OCI-LY3 (cell line): Measurements from ENCODE around the gene SLC25A21.
"Not testable (repeated sequence)": the region's sequence is repeated elsewhere in the genome, so short reads cannot be mapped to it uniquely, and the experiment has no call there.

Source experiments
- H2AFZ ChIP-seq: fragments of 200-600, 300-600 bp; shearing (Covaris generic); 2 replicates; pipeline ENCODE4 v1.6.0; 2014; ENCODE audit warnings: antibody characterized with exemption, low read depth, low read length
- H3K27ac ChIP-seq: fragments of 200-600, 300-600 bp; sonication (generic); 2 replicates; pipeline ENCODE4 v1.5.1; 2014; ENCODE audit warnings: mild to moderate bottlenecking, low read length, moderate library complexity, mixed read lengths
- H3K27me3 ChIP-seq: fragments of 200-600, 300-600 bp; sonication (generic); 2 replicates; pipeline ENCODE4 v1.6.1; 2014; ENCODE audit warnings: low read depth, low read length, mixed read lengths
- H3K36me3 ChIP-seq: fragments of 200-600, 300-600 bp; sonication (generic); replicated peaks from 2 replicates; pipeline ENCODE3; 2014; ENCODE audit warnings: low read depth, low read length, mixed read lengths
- H3K4me1 ChIP-seq: fragments of 300-600, 200-600 bp; sonication (generic); 2 replicates; pipeline ENCODE4 v1.6.1; 2014; ENCODE audit warnings: low read length, mixed read lengths
- H3K4me2 ChIP-seq: fragments of 200-600, 300-600 bp; sonication (generic); 2 replicates; pipeline ENCODE4 v1.6.1; 2014; ENCODE audit warnings: low read length, mixed read lengths
- H3K4me3 ChIP-seq: fragments of 300-600, 200-600 bp; sonication (generic); 2 replicates; pipeline ENCODE4 v1.5.1; 2014; ENCODE audit warnings: antibody characterized with exemption, mild to moderate bottlenecking, low read length, moderate library complexity
- H3K79me2 ChIP-seq: fragments of 300-600, 200-600 bp; shearing (Covaris generic); 2 replicates; pipeline ENCODE4 v1.6.1; 2014; ENCODE audit warnings: mild to moderate bottlenecking, low read length, mixed read lengths
- H3K9ac ChIP-seq: fragments of 300-600, 200-600 bp; shearing (Covaris generic); 2 replicates; pipeline ENCODE4 v1.6.0; 2014; ENCODE audit warnings: mild to moderate bottlenecking, low read length, moderate library complexity
- H3K9me3 ChIP-seq: fragments of 200-600, 300-600 bp; shearing (Covaris generic); 2 replicates; pipeline ENCODE4 v1.6.1; 2014; ENCODE audit warnings: low read length, mixed read lengths; ENCODE audit not compliant: insufficient read depth
- H4K20me1 ChIP-seq: fragments of 200-600, 300-600 bp; sonication (generic); 2 replicates; pipeline ENCODE4 v1.6.1; 2016; ENCODE audit warnings: low read length, mixed read lengths; ENCODE audit not compliant: insufficient read depth
- CTCF ChIP-seq: fragments of 200-600, 300-600 bp; sonication (generic); IDR thresholded peaks from 2 replicates; pipeline ENCODE4 v1.5.1; 2014; ENCODE audit warnings: antibody characterized with exemption, low read length, low read depth
- EZH2phosphoT487 ChIP-seq: fragments of 200-600 bp; shearing (Covaris generic); IDR thresholded peaks from 2 replicates; pipeline ENCODE4 v1.6.1; 2018; ENCODE audit warnings: antibody characterized with exemption, mixed run types, low read depth

SLC25A21 gene

GRCh38 chr14:37197421-37198272, 25.2 kb upstream of the SLC25A21 start, which contains the start of gene MIPOL1:
TSS of gene MIPOL1 (plus strand) at chr14:37197937. CDS start at chr14:37247889, 49,952 bp downstream.
- Histone ChIP-seq H3K27ac (no peak within 1 kb of the TSS), H3K79me2 (no peaks in the 10 kb centered on the region), H4K20me1 (no peaks in the 10 kb centered on the region), H3K9ac (no peak within 1 kb of the TSS), H3K4me2 (no peak within 1 kb of the TSS), H3K27me3 (no peaks in the 10 kb centered on the region), H3K4me1 (no peaks in the 10 kb centered on the region), H3K36me3 (no peaks in the 10 kb centered on the region), H2AFZ (no peak within 1 kb of the TSS), H3K4me3 (no peak within 1 kb of the TSS), H3K9me3 (no peaks in the 10 kb centered on the region)
- TF ChIP-seq CTCF (no peak), EZH2phosphoT487 (no peak)

- Histone ChIP-seq H3K4me2 (no peak overlapping the region), H3K4me3 (no peak overlapping the region), H3K27me3 (no peaks in the 10 kb centered on the region), H4K20me1 (no peaks in the 10 kb centered on the region), H3K36me3 (no peaks in the 10 kb centered on the region), H2AFZ (no peak overlapping the region), H3K4me1 (no peaks in the 10 kb centered on the region), H3K9ac (no peak overlapping the region), H3K9me3 (no peaks in the 10 kb centered on the region), H3K27ac (no peak overlapping the region), H3K79me2 (no peaks in the 10 kb centered on the region)
- TF ChIP-seq CTCF: no peak
- TF ChIP-seq EZH2phosphoT487: no peak
Measured at GRCh38 chr14:37196604-37197420, 24.4 kb upstream of the SLC25A21 start.

- H3K79me2 ChIP-seq: no peaks in the 10 kb centered on the region
- no peak overlapping the region for H3K27ac ChIP-seq
- H3K9ac ChIP-seq: no peak overlapping the region
- no peaks in the 10 kb centered on the region for H3K27me3 ChIP-seq
- H3K36me3 ChIP-seq: no peaks in the 10 kb centered on the region
- no peak overlapping the region for H3K4me3 ChIP-seq
- no peak for TF ChIP-seq EZH2phosphoT487
- no peak for TF ChIP-seq CTCF
- H3K9me3 ChIP-seq: no peaks in the 10 kb centered on the region
- no peak overlapping the region for H2AFZ ChIP-seq
- no peak overlapping the region for H3K4me2 ChIP-seq
- H3K4me1 ChIP-seq: no peaks in the 10 kb centered on the region
- no peaks in the 10 kb centered on the region for H4K20me1 ChIP-seq
Measured at GRCh38 chr14:37195327-37195726, 22.9 kb upstream of the SLC25A21 start.

GRCh38 chr14:37194698-37195097, 22.3 kb upstream of the SLC25A21 start:
- Histone ChIP-seq H3K9me3 (no peaks in the 10 kb centered on the region), H2AFZ (no peak overlapping the region), H3K36me3 (no peaks in the 10 kb centered on the region), H4K20me1 (no peaks in the 10 kb centered on the region), H3K4me1 (no peaks in the 10 kb centered on the region), H3K79me2 (no peaks in the 10 kb centered on the region), H3K27ac (no peak overlapping the region), H3K9ac (no peak overlapping the region), H3K4me2 (no peak overlapping the region), H3K4me3 (no peak overlapping the region), H3K27me3 (no peaks in the 10 kb centered on the region)
- TF ChIP-seq CTCF (no peak), EZH2phosphoT487 (no peak)

- H3K9ac ChIP-seq, H3K36me3 ChIP-seq: not testable (repeated sequence)
Measured at GRCh38 chr14:37189733-37190132, 17.3 kb upstream of the SLC25A21 start.

More at GRCh38 chr14:37189733-37190132, 17.3 kb upstream of the SLC25A21 start:
- not testable (repeated sequence) for H3K4me3 ChIP-seq, H2AFZ ChIP-seq, H3K27me3 ChIP-seq, H3K27ac ChIP-seq, H3K9me3 ChIP-seq, H3K4me2 ChIP-seq, H3K4me1 ChIP-seq, H4K20me1 ChIP-seq, H3K79me2 ChIP-seq
